Breast epithelium (tissue), 4 donors: ENCODE data around the gene RCHY1. TPM values are rescaled to one million over a fixed set of nuclear protein-coding genes. Genes with fewer than 3 reads are reported as not detected.

Experiments
- DNase-seq, 2 donors: peaks; one replicate each; pipeline ENCODE4 v3.0.0-alpha.2; 2019; ENCODE audit warnings: low spot score in 2 of 2
- H3K27ac ChIP-seq, 2 donors: fragments of 200-600 bp; sonication (generic) in 1 of 2; one replicate each; pipeline ENCODE4 v1.5.1; 2016 to 2019; ENCODE audit warnings: mild to moderate bottlenecking in 1 of 2
- H3K27me3 ChIP-seq, 2 donors: fragments of 200-600 bp; sonication (generic) in 1 of 2; one replicate each; pipeline versions ENCODE4 v1.5.1 to v1.6.0; 2017 to 2019; ENCODE audit warnings: control low read depth in 1 of 2, mild to moderate bottlenecking in 1 of 2
- H3K36me3 ChIP-seq: fragments of 200-600 bp; one replicate; pipeline ENCODE4 v1.5.1; 2019
- H3K4me1 ChIP-seq, 2 donors: fragments of 200-600 bp; sonication (generic); one replicate each; pipeline ENCODE4 v1.5.1; 2016 to 2019; ENCODE audit warnings: control low read depth in 1 of 2
- H3K4me3 ChIP-seq, 3 donors: fragments of 200-600 bp; sonication (generic); 1 replicate in 2 of 3; 2 replicates in 1 of 3; pipeline ENCODE4 v1.5.1; 2016 to 2019; ENCODE audit warnings: mild to moderate bottlenecking in 3 of 3, moderate library complexity in 2 of 3
- H3K9me3 ChIP-seq, 2 donors: fragments of 200-600 bp; sonication (generic) in 1 of 2; one replicate each; pipeline ENCODE4 v1.5.1; 2016 to 2019; ENCODE audit warnings: control low read depth in 1 of 2
- POLR2A ChIP-seq: fragments of 450-650 bp; IDR thresholded peaks from one replicate; pipeline ENCODE4 v1.6.1; 2016; ENCODE audit warnings: antibody characterized with exemption, mild to moderate bottlenecking, moderate library complexity
- POLR2AphosphoS5 ChIP-seq, 3 donors: sonication (generic); formaldehyde crosslinking; IDR thresholded peaks; one replicate each; pipeline ENCODE4 v1.6.1; 2017; ENCODE audit warnings: antibody characterized with exemption in 3 of 3
- intact Hi-C: fragments of 100-400 bp; cut with DNase I; formaldehyde crosslinking; loops from one replicate; pipeline ENCODE4 v1.15.1; 2023; ENCODE audit warnings: low total_unique reads
- total RNA-seq, 3 donors: library from RNA; depleted of rRNA; stranded (reverse); fragments of >200 nt; gene quantifications; one replicate each; pipeline ENCODE4 v1.1.0, GENCODE V29; 2016
- TF ChIP-seq, protein P1 (sequence below), 3 donors: fragments of 450-650 bp; IDR thresholded peaks; one replicate each; pipeline ENCODE4 v1.5.1; 2016 to 2017; ENCODE audit warnings: antibody characterized with exemption in 3 of 3, mild to moderate bottlenecking in 3 of 3, moderate library complexity in 3 of 3

The RCHY1 gene
- total RNA-seq, 3 donors from 2014 or later: 23.6 to 46.7 (median 25.6) TPM

DNA sequence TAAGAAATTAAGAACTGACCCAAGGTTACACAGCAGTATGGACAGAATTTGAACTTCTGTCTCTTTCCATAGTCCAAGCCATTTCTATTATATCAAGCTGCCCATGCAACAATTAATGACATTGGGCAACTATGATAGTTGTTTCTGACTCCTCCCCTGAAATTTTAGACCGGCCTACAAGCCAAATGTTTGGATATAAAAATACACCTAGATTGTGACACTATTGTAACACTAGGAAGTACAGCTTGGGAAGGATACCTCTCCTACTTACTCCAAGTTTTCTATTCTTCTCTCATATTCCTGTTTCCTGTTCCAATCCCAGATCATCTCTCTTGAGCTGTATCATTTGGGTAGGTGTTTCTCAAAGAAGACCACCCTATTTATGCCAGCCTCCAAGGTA is 43.5 kb downstream of the RCHY1 start:
- H3K9me3 ChIP-seq: no peaks in the 10 kb centered on the region
- intact Hi-C loops: no loop called here
- no peak overlapping the region for H3K4me3 ChIP-seq
- H3K4me1 ChIP-seq: no peaks in the 10 kb centered on the region
- TF ChIP-seq, protein P1, sequence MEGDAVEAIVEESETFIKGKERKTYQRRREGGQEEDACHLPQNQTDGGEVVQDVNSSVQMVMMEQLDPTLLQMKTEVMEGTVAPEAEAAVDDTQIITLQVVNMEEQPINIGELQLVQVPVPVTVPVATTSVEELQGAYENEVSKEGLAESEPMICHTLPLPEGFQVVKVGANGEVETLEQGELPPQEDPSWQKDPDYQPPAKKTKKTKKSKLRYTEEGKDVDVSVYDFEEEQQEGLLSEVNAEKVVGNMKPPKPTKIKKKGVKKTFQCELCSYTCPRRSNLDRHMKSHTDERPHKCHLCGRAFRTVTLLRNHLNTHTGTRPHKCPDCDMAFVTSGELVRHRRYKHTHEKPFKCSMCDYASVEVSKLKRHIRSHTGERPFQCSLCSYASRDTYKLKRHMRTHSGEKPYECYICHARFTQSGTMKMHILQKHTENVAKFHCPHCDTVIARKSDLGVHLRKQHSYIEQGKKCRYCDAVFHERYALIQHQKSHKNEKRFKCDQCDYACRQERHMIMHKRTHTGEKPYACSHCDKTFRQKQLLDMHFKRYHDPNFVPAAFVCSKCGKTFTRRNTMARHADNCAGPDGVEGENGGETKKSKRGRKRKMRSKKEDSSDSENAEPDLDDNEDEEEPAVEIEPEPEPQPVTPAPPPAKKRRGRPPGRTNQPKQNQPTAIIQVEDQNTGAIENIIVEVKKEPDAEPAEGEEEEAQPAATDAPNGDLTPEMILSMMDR (IDR thresholded peaks at IDR 0.05): no peak
- no peak for TF ChIP-seq POLR2AphosphoS5 (IDR thresholded peaks at IDR 0.05)
- TF ChIP-seq POLR2A: no peak
- H3K27ac ChIP-seq: no peak overlapping the region
- H3K36me3 ChIP-seq: no peaks in the 10 kb centered on the region
- no peaks in the 10 kb centered on the region for H3K27me3 ChIP-seq
- no peak for DNase-seq

- Histone ChIP-seq H3K4me3 (no peak overlapping the region), H3K9me3 (no peaks in the 10 kb centered on the region), H3K4me1 (no peaks in the 10 kb centered on the region), H3K27ac (no peak overlapping the region), H3K36me3 (no peaks in the 10 kb centered on the region), H3K27me3 (no peaks in the 10 kb centered on the region)
- DNase-seq: no peak
- TF ChIP-seq POLR2A (no peak), POLR2AphosphoS5 (IDR thresholded peaks at IDR 0.05) (no peak)
- TF ChIP-seq, protein P1 (IDR thresholded peaks at IDR 0.05): no peak
- intact Hi-C loops: no loop called here
Observed at GRCh38 chr4:75469896-75470295, 44.3 kb downstream of the RCHY1 start.

DNA sequence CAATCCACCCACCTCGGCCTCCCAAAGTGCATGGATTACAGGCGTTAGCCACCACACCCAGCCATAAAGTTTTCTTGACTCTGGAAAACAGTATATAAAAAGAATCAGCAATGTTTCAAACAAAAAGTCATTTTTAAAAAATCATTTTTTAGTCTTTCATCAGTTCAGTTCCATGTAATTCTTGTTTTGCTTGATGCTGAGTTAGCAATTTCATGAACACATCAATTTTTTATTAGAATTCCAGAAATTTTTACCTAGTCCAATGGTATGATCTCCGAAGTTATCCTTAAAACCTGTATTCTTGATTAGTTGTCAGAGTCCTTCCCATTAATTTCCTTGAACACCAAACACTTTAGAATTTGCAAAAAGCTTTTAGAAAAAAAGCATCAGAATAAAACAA is 56.8 kb downstream of the RCHY1 start:
- Histone ChIP-seq H3K9me3 (no peaks in the 10 kb centered on the region), H3K4me3 (no peak overlapping the region), H3K36me3 (no peaks in the 10 kb centered on the region), H3K27me3 (peaks cover 0 to 6% of the 10 kb centered on the region in 2 donors), H3K27ac (no peak overlapping the region), H3K4me1 (no peaks in the 10 kb centered on the region)
- intact Hi-C loops: no loop called here
- no peak for DNase-seq
- TF ChIP-seq POLR2A (no peak), POLR2AphosphoS5 (IDR thresholded peaks at IDR 0.05) (no peak)
- TF ChIP-seq, protein P1 (IDR thresholded peaks at IDR 0.05): no peak

DNA sequence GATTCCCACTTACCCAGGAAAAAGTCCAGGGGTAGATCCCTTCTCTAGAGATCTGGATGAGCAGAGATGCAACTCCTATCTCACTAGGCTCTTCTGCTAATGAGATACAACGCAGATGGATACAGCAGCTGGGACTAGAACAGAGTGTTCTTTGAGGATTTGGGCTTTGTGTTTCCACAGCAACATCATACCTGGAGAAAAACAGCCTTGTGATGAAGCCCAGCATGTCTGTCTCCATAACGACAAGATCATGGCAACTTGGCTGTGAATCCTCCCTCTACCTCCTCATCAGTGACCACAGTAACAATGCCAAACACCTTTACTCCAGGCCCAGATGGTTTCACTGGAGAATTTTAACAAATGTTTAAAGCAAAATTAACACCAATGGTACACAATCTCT is 80.1 kb downstream of the RCHY1 start:
- H3K4me3 ChIP-seq: no peak overlapping the region
- TF ChIP-seq POLR2AphosphoS5 (IDR thresholded peaks at IDR 0.05) (no peak), POLR2A (no peak)
- TF ChIP-seq, protein P1 (IDR thresholded peaks at IDR 0.05): no peak
- intact Hi-C loops: no loop called here

GRCh38 chr4:75432683-75433082 is 81.5 kb downstream of the RCHY1 start:
- Histone ChIP-seq H3K36me3 (no peaks in the 10 kb centered on the region), H3K27ac (no peak overlapping the region), H3K27me3 (no peaks in the 10 kb centered on the region), H3K4me3 (no peak overlapping the region), H3K4me1 (no peaks in the 10 kb centered on the region), H3K9me3 (peaks cover 0 to 15% of the 10 kb centered on the region in 2 donors)
- TF ChIP-seq POLR2AphosphoS5 (IDR thresholded peaks at IDR 0.05) (no peak), POLR2A (no peak)
- TF ChIP-seq, protein P1 (IDR thresholded peaks at IDR 0.05): no peak
- intact Hi-C loops: no loop called here
- DNase-seq: no peak

More for the DNA sequence above, 80.1 kb downstream of the RCHY1 start:
- no peak overlapping the region for H3K27ac ChIP-seq
- H3K4me1 ChIP-seq: no peaks in the 10 kb centered on the region
- H3K36me3 ChIP-seq: no peaks in the 10 kb centered on the region
- H3K27me3 ChIP-seq: no peaks in the 10 kb centered on the region
- DNase-seq: no peak
- peaks cover 0 to 15% of the 10 kb centered on the region in 2 donors for H3K9me3 ChIP-seq
